AG09309 (cell line): Measurements from ENCODE around the gene CEP112.

Source experiments
- DNase-seq: peaks from one replicate; pipeline ENCODE4 v3.0.0-alpha.2; 2010; ENCODE audit warnings: low read depth
- H3K4me3 ChIP-seq: 2 replicates; pipeline ENCODE4 v1.5.1; 2011; ENCODE audit warnings: mild to moderate bottlenecking, low read depth, low read length, moderate library complexity; ENCODE audit not compliant: control insufficient read depth
- TF ChIP-seq, protein P1 (sequence below): IDR thresholded peaks from 2 replicates; pipeline ENCODE4 v1.5.1; 2011; ENCODE audit warnings: mild to moderate bottlenecking, low read depth, low read length, inconsistent platforms; ENCODE audit not compliant: insufficient read depth, control insufficient read depth; ENCODE audit errors: missing control alignments

CEP112 gene

DNA sequence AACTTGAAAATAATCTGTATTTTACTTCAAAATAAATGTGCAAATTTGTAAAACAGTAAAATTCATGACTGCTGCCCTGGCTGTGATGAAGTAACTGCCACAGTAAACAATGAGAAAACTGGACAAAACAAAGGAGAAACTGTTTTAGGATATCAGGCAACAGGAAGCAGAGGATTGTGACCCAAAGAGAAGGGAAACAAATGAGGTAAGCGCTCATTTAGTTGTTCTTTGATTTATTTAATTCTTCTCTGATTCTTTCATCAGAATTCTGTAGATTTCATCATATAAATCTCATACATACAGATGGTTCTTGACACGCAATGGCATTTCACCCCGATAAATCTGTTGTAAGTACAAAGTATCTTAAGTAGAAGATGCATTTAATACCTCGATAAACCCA, 432.4 kb downstream of the CEP112 start:
- DNase-seq, result no peak
- H3K4me3 ChIP-seq, result no peak overlapping the region
- TF ChIP-seq, protein P1, sequence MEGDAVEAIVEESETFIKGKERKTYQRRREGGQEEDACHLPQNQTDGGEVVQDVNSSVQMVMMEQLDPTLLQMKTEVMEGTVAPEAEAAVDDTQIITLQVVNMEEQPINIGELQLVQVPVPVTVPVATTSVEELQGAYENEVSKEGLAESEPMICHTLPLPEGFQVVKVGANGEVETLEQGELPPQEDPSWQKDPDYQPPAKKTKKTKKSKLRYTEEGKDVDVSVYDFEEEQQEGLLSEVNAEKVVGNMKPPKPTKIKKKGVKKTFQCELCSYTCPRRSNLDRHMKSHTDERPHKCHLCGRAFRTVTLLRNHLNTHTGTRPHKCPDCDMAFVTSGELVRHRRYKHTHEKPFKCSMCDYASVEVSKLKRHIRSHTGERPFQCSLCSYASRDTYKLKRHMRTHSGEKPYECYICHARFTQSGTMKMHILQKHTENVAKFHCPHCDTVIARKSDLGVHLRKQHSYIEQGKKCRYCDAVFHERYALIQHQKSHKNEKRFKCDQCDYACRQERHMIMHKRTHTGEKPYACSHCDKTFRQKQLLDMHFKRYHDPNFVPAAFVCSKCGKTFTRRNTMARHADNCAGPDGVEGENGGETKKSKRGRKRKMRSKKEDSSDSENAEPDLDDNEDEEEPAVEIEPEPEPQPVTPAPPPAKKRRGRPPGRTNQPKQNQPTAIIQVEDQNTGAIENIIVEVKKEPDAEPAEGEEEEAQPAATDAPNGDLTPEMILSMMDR, result no peak

DNA sequence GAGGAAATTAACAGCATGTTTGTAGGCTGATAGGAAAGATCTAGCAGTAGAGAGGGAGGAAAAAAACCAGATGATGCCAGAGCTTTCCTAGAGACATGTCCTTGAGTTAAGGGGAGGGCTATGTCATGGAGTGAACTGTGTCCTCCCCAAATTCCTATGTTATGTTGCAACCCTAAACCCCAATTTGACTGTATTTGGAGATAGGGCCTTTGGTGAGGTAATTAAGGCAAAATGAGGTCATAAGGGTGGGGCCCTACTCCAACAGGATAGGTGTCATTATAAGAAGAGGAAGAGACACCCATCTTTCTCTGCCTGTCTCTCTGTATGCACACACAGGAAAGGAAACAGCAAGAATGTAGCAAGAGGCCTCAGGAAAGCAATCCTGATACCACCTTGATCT, 435.2 kb downstream of the CEP112 start:
- TF ChIP-seq, protein P1, result no peak
- no peak for DNase-seq
- H3K4me3 ChIP-seq, result no peak overlapping the region

DNA sequence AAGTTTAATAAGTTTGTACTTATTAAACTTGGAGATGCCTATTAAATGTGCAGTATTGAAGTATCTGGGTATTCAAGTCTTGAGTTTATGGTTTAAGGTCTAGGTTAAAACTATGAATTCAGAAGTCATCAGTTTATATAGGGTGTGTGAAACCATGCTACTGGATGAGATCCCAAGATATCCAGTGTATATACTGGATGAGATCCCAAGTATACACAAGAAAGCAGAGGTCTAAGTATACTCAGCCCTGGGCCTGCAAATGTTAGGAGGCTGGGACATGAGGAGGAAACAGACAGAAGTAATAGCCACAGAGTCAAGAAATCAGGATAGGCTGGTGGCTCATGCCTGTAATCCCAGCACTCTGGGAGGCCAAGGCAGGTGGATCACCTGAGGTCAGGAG, 436.1 kb downstream of the CEP112 start:
- no peak for DNase-seq
- TF ChIP-seq, protein P1, result no peak
- H3K4me3 ChIP-seq, result no peak overlapping the region

DNA sequence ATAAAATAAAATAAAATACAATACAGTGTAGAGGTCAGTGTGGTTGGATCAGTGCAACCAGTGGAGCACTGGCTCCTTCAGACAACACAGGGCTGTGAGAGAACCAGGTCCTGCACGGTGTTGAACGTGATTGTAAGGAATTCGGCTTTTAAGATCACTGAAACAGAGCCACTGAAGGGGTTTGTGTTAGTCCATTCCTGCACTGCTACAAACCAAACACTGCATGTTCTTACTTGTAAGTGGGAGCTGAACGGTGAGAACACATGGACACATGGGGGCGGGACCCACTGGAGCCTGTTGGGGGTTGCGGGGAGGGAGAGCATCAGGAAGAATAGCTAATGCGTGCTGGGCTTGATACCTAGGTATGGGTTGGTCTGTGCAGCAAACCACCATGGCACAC, 437.3 kb downstream of the CEP112 start:
- H3K4me3 ChIP-seq, result no peak overlapping the region
- no peak for DNase-seq
- TF ChIP-seq, protein P1, result no peak

DNA sequence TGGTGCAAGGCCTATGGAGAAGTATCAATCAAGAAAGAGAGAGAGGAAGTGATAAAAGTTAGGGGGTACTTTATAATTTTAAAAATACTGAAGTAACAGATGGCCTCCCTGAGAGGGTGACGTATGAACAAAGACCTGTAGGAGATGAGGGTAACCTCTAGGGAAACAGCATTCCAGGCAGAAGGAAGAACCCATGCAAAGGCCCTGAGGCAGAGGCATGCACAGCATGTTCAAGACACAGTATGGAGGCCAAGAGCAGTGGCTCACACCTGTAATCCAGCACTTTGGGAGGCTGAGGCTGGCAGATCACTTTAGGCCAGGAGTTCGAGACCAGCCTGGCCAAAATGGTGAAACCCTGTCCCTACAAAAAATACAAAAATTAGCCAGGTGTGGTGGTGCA, 437.9 kb downstream of the CEP112 start:
- DNase-seq, result no peak

DNA sequence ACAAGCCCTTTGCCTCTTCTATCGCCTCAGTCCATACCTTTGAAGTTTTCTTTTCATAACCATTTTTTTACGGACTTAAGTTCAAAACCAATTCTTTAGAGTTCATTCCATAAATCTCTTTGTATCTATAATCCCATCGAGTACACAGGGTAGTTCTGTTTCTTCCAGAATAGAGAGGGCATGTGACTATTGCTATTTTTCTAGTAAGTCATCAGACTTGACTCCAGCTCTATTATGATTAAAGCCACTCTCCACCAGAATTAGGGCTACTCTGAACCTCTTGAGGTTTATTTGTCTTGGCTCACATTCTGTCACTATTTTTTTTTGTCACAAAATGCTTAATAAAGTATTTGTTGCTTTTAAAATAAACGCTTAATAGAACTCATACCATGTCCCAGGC, 438.6 kb downstream of the CEP112 start:
- H3K4me3 ChIP-seq, result no peak overlapping the region
- no peak for DNase-seq
- TF ChIP-seq, protein P1, result no peak

More for the DNA sequence above, 437.9 kb downstream of the CEP112 start:
- TF ChIP-seq, protein P1, result no peak
- no peak overlapping the region for H3K4me3 ChIP-seq

DNA sequence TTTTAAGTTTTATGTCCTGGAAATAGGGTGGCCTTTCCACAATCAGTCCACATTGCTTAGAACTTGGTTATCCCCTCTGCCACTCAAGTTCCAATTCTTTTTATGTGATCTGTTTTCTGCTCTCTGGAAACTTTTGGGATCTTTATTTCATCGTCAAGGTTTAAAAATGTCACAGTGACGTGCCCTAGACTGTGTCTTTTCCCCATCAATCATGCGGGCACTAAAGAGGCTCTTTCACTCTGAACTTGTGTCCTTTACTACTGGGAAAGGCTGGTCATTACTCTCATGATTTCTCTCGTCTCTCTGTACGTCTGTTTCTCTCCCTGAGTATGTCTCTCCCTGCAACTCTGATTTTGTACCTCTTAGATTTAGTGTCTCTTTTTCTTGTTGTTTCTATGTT, 440.7 kb downstream of the CEP112 start:
- no peak for DNase-seq
- TF ChIP-seq, protein P1, result no peak
- no peak overlapping the region for H3K4me3 ChIP-seq
